Hindlimb muscle (tissue), 1 donor: Measurements from ENCODE around the gene PTPRG. TPM values are rescaled to one million over a fixed set of nuclear protein-coding genes. Genes with fewer than 3 reads are reported as not detected.

Experiments used
- DNase-seq: peaks from one replicate; pipeline ENCODE4 v3.0.0-alpha.2; 2013
- polyA plus RNA-seq: library from polyadenylated mRNA; unstranded; fragments of 120-200 nt; gene quantifications from one replicate; pipeline ENCODE4 v1.2.1, GENCODE V29; 2013; ENCODE audit not compliant: insufficient read length

The PTPRG gene
- polyA plus RNA-seq, 1 donor = 29.4 TPM

GRCh38 chr3:61978460-61979419 lies 417.4 kb downstream of the PTPRG start:
- DNase-seq = no peak

- DNase-seq = no peak
Measured at GRCh38 chr3:61979638-61980037, 418.3 kb downstream of the PTPRG start.

- DNase-seq = no peak
Measured at GRCh38 chr3:61980041-61980440, 418.7 kb downstream of the PTPRG start.

DNA sequence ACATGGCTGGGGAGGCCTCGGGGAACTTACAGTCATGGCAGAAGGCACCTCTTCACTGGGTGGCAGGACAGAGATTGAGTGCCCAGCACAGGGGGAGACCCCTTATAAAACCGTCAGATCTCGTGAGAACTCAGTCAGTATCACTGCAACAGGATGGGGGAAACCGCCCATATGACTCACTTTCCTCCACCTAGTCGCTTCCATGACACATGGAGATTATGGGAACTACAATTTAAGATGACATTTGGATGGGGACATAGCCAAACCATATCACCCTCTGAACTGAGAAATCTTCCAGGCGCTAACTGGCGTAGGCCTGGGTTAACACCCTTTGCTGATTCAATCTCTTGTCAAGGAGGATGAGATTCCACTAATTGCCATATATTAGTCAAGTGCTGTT lies 419.7 kb downstream of the PTPRG start:
- no peak for DNase-seq

GRCh38 chr3:61983479-61983878 lies 422.1 kb downstream of the PTPRG start:
- DNase-seq = no peak

DNA sequence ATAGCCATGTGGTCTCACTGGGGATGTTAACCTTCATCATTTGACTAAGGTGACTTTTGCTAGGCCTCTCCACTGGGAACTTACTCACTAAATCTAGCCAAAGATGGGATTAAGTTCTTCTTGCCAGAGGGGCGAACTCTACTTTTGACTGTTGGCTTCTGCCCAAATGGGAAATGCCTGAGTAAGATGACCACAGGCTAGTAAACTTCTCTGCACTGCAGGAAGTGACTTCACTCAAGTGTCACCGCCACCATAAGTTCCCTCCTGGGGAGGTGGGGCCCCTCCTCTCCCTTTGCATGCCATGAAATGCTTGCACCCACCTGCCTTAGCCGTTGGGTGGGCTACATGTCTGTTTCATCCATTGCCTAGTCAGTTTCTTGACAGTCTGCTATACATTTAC lies 423.6 kb downstream of the PTPRG start:
- no peak for DNase-seq

DNA sequence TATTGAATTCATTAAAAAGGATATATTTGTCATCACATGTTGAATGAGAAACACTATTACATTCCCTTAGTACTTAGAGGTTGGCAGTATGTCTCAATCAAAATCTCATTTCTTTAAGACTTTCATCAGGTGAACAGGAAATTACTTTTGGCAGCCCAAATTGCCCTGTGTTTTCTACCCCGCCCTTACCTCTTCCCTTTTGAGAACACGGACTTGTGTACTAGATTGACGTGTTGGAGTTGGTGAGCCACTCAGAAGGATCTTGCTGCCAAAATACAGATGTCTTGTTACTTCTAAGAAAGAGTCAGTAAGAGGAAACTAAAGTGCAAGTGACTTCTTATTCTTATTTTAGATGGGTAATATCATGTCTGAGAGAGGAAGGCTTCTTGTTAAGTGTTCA lies 425.1 kb downstream of the PTPRG start:
- DNase-seq = no peak

GRCh38 chr3:61989681-61990080 lies 428.3 kb downstream of the PTPRG start:
- no peak for DNase-seq

DNA sequence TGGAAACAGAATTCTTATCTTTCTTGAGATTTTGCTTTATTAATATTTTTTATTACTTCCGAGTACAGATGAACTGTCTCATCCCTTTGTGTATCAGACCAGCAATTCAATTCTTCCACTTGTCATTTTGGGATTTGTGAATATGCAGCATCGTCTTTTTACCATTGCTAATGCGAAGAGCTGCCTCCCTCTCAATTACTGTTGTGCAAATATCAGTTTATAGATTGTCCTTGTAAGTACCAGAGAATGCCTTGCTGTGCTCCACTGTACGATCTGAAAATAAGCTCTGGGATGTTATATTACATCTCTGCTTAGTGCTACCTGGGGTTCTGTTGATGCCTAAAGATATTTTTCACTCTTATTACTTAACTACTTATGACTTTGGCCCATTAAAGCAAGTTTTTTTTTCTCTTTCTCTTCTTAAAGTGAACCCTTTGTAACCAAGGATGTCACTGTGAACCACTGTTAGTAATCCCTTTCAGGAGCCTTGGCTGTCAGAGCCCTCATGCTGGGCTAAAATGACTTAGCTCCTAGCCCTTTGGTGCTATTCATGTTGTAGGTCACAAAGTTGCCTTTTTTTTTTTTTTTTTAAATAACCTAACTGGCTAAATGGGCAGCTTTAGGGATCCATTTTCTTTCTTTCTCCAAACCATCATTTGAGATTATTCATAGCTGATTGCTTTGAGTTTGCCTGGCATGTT lies 429.1 kb downstream of the PTPRG start:
- no peak for DNase-seq

GRCh38 chr3:61991706-61992105 lies 430.3 kb downstream of the PTPRG start:
- DNase-seq = no peak

DNA sequence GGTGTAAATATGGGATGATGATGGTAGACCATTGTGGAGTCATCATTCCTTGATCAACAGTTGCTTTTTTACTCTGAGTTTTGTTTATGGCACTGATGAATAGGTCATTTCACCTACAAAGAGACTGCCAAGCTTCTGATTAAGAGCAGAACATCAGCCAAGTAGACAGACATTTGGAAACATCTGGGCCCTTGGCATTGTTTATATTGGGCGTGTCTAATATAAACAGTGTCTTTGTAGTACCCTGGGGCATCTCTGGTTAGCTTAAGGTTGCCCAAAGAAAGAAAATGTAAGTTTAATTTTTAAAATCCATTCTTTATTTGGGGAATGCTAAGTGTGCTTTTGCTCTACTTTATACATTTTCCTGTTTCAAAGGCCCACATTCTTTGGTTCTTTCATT lies 435.0 kb downstream of the PTPRG start:
- DNase-seq = no peak

DNA sequence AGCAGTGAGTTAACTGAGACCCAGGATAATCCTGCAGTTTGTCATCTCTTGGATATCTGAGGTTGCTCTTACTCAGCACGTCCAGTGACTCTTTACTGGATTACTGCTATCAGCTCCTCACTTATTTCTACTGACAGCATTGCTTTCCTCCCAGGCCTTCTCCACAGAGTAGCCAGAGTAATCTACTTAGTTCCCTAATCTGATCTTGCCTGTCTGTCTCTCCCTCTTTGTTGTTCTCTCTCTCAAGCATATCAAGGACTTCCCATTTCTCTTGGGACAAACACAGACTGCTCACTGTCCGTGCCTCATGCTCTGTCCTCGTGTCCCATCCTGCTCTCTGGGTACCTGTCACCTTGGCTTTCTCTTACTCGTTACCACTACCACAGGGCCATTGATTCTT lies 435.7 kb downstream of the PTPRG start:
- DNase-seq = no peak

- DNase-seq = no peak
Measured at GRCh38 chr3:62003835-62004234, 442.5 kb downstream of the PTPRG start.

GRCh38 chr3:62007036-62007435 lies 445.7 kb downstream of the PTPRG start:
- DNase-seq = peak; percentile 24

GRCh38 chr3:62010989-62011388 lies 449.6 kb downstream of the PTPRG start:
- DNase-seq = no peak

DNA sequence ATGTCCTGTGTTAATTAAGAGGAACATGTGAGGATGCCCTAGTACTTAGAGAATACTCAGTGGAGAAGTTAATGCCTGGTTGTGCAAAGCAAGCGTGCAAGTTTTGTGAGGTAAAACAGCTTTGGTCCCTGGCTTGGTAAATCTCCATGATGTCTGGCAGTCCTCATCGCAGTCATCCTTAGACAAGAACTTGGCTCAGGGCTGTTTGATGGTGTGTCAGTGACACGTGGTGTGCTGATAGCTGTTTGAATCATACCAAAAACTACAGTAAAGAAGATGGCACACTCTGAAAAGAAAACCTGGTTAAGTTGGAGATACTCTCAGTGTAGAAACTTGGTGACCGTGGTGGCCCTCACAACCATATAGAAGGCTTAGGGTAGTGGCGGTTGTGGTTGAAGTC lies 450.3 kb downstream of the PTPRG start:
- DNase-seq = no peak

DNA sequence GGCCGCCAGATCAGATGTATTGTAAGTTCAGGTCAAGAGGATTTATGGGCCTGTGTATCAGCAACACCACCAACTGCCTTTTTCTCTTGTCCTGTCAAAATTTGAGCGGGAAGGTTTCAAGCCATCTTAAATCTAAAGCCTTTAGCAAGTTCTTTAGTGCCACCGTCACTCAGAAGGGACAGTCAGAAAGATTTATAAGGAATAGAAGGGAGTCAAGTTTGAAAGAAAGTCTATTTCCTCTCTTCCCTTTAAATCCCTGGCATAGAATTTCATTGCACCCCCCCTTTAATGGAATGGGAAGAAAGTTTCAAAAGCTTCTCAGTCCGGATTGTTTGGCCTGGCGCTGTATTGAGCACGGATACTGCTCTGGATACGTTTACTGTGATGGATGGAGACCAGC lies 452.6 kb downstream of the PTPRG start:
- no peak for DNase-seq

- no peak for DNase-seq
Measured at GRCh38 chr3:62015111-62015510, 453.7 kb downstream of the PTPRG start.

DNA sequence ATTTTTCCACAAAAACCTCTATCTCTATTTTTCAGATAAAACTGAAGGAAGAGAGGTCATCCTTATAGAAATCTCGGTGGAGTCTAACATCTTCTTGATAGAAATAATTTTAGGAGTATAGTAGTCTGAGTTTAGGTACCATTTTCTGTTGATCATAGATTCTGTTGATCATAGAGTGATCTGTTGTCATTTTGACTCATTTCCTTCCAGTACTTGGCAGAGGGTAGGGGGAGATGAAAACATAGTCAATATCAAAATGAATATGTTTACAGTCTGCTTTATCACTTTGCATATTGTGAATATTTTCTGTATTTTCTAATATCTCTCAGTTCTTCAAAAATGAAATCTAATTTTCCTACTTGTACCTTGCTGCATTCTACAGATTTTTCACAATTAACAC lies 458.5 kb downstream of the PTPRG start:
- DNase-seq = no peak

- DNase-seq = no peak
Measured at GRCh38 chr3:62020706-62021105, 459.3 kb downstream of the PTPRG start.

- DNase-seq = no peak
Measured at GRCh38 chr3:62022312-62022711, 460.9 kb downstream of the PTPRG start.

DNA sequence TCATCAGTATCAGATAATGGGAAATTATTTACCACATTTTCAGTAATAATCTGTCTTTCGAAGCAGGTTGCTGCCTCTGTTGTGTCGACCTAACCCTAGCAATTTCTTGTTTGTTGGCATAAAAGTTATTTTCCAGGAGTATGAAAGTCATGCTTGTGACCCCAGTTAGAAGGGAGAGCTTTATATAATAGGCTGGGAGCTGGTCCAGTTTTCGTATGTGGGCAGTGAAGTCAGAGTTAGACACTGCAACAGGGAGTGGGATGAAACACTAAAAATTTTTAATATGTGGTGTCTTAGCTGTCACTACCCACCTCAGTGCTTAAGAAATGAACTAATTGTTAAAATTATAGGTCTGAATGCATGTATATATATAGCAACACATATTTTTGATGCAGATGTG lies 463.5 kb downstream of the PTPRG start:
- no peak for DNase-seq

DNA sequence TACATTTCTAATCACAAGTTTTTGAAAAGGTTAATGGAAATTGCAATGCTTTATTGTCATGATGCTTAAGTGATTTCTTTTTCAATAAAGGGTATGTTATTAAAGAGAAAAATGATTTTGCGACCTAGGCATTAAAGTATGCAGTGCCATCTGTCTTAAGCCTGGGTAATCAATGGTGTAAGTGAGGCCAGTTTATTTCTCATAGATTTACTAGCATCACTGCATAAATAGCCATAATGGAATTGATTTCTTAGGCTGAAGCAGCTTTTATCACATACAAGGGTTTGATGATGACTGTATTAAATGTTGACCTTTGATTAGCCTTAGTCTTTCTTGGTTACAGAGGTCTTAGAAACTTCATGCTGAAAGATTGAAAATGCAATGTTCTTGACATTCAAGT lies 464.5 kb downstream of the PTPRG start:
- no peak for DNase-seq

DNA sequence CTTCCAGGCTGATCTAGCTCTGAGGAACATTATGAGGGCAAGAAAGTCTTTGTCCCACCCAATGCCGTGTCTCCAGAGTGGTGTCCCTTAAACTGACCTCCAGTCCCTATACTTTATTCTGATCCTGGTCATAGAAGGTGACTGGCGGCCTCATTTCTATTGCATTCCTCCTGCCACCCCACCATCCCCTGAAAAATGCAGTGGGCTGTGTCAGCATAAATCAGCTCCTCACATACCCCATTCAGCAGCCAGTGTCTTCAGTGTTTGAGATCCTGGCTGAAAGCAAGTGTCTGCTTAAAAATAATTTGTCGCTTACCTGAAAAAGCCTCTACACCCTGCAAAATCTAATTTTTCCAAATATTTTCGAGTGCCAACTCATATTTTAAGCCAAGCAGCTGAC lies 465.9 kb downstream of the PTPRG start:
- DNase-seq = no peak
